Kasumi-1 (cell line): ENCODE results near the gene TRNAU1AP.

Source experiments
- DNase-seq, 2 experiments: peaks; one replicate each; lab custom pipeline; 2025; lab: John Stamatoyannopoulos, UW

TRNAU1AP gene

GRCh38 chr1:28604962-28605361 is 52.1 kb downstream of the TRNAU1AP start:
- no peak for DNase-seq

- no peak for DNase-seq
Observed at GRCh38 chr1:28606771-28607170, 53.9 kb downstream of the TRNAU1AP start.

GRCh38 chr1:28613175-28613574 is 60.3 kb downstream of the TRNAU1AP start:
- no peak for DNase-seq
